PC-3 (cell line): ENCODE results near the gene ENOPH1. TPM values are rescaled to one million over a fixed set of nuclear protein-coding genes. Genes with fewer than 3 reads are reported as not detected.

Source experiments
- ATAC-seq: fragments of 200-7000 bp; cut with Tn5 transposase; 2 replicates; pipeline ENCODE4 v1.9.1; 2020; ENCODE audit warnings: mild to moderate bottlenecking, moderate library complexity
- BruUV-seq: library from RNA; stranded (reverse); fragments of 400-500 nt; replicated peaks from 2 replicates; lab custom pipeline; 2021; lab: Mats Ljungman, UMichigan
- CTCF ChIA-PET: fragments of 300-600 bp; sonication (Branson Sonifier 250); formaldehyde crosslinking; loops from one replicate; lab custom pipeline; 2022; ENCODE audit warnings: antibody characterized with exemption; lab: Charles Lee
- POLR2A ChIA-PET: fragments of 300-600 bp; sonication (Branson Sonifier 250); formaldehyde crosslinking; loops from one replicate; lab custom pipeline; 2022; ENCODE audit warnings: antibody characterized with exemption; ENCODE audit not compliant: unreplicated experiment; lab: Charles Lee
- DNase-seq: peaks from one replicate; pipeline ENCODE4 v3.0.0-alpha.2; 2015
- H2AFZ ChIP-seq: fragments of 300-600 bp; sonication (generic); 2 replicates; pipeline ENCODE4 v1.6.0; 2016; ENCODE audit warnings: antibody characterized with exemption, low read length
- H3F3A ChIP-seq: fragments of 300-600 bp; sonication (generic); one replicate; pipeline ENCODE4 v1.6.0; 2017; ENCODE audit warnings: antibody characterized with exemption, low read length, control low read depth, mild to moderate bottlenecking; ENCODE audit not compliant: unreplicated experiment
- H3K27ac ChIP-seq: fragments of 300-600 bp; sonication (generic); 2 replicates; pipeline ENCODE4 v1.5.1; 2016; ENCODE audit warnings: mild to moderate bottlenecking, low read length
- H3K27me3 ChIP-seq: fragments of 300-600 bp; sonication (generic); 2 replicates; pipeline ENCODE4 v1.6.1; 2016; ENCODE audit warnings: low read length, mixed read lengths
- H3K36me3 ChIP-seq: fragments of 300-600 bp; sonication (generic); 2 replicates; pipeline ENCODE4 v1.6.1; 2016; ENCODE audit warnings: low read depth, mixed run types, low read length, mixed read lengths
- H3K4me1 ChIP-seq: fragments of 300-600 bp; sonication (generic); 2 replicates; pipeline ENCODE4 v1.5.1; 2016; ENCODE audit warnings: low read length; ENCODE audit not compliant: insufficient read depth
- H3K4me2 ChIP-seq: fragments of 300-600 bp; sonication (generic); 2 replicates; pipeline ENCODE4 v1.6.0; 2016; ENCODE audit warnings: low read length
- H3K4me3 ChIP-seq: fragments of 300-600 bp; sonication (generic); 2 replicates; pipeline ENCODE4 v1.5.1; 2016; ENCODE audit warnings: mild to moderate bottlenecking, low read length, mixed read lengths
- H3K79me2 ChIP-seq: fragments of 300-600 bp; sonication (generic); 2 replicates; pipeline ENCODE4 v1.6.1; 2017; ENCODE audit warnings: low read length, mixed read lengths
- H3K9ac ChIP-seq: fragments of 300-600 bp; sonication (generic); 2 replicates; pipeline ENCODE4 v1.6.0; 2016; ENCODE audit warnings: mild to moderate bottlenecking, low read length
- H3K9me2 ChIP-seq: fragments of 300-600 bp; sonication (generic); replicated peaks from 2 replicates; pipeline ENCODE4 v1.6.1; 2016; ENCODE audit warnings: mixed run types, low read length, mixed read lengths
- H3K9me3 ChIP-seq: fragments of 300-600 bp; sonication (generic); 2 replicates; pipeline ENCODE4 v1.6.1; 2016; ENCODE audit warnings: low read length, mixed read lengths
- H4K20me1 ChIP-seq: fragments of 300-600 bp; sonication (generic); 2 replicates; pipeline ENCODE4 v1.6.1; 2016; ENCODE audit warnings: low read length, mixed read lengths
- EZH2 ChIP-seq: fragments of 300-600 bp; sonication (generic); IDR thresholded peaks from one replicate; pipeline ENCODE4 v1.6.1; 2017; ENCODE audit warnings: antibody characterized with exemption, mild to moderate bottlenecking, low read length; ENCODE audit not compliant: unreplicated experiment
- EZH2phosphoT487 ChIP-seq: fragments of 300-600 bp; sonication (generic); IDR thresholded peaks from 2 replicates; pipeline ENCODE4 v1.6.1; 2018; ENCODE audit warnings: mild to moderate bottlenecking, antibody characterized with exemption, low read length, borderline replicate concordance
- intact Hi-C: fragments of 100-400 bp; cut with micrococcal nuclease; formaldehyde crosslinking; loops from 2 replicates; pipeline ENCODE4 v1.9.0; 2023
- total RNA-seq: library from RNA; depleted of rRNA; stranded (reverse); fragments of >200 nt; gene quantifications from 2 replicates; pipeline ENCODE4 v1.2.3, GENCODE V29; 2014
- TF ChIP-seq, protein P1 (sequence below): fragments of 300-600 bp; sonication (generic); conservative IDR thresholded peaks from 2 replicates; pipeline ENCODE4 v1.5.1; 2017; ENCODE audit warnings: antibody characterized with exemption, low read depth, mild to moderate bottlenecking, low read length

The ENOPH1 gene
- total RNA-seq, 1 experiment from 2014 or later: 37.5 TPM

DNA sequence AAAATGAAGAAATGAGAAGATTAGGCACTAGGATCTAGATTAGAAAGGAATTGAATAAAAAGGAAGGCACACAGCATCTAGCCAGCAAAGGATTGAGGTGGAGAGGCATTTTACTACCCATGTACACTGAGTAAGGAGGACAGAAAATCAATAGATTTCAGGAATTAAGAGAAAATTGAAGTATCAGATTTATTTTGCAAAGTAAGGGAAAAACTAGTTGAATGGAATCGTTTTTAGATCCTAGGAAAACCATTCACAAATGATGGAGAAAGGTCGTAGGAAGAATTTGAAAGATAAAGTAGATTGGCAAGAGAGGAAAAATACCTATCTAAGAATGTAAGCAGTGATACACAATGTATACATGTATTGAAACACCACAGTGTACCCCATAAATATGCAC lies 31.3 kb downstream of the ENOPH1 start:
- no peaks in the 10 kb centered on the region for H3K27me3 ChIP-seq
- no peak overlapping the region for H3K9ac ChIP-seq
- no peaks in the 10 kb centered on the region for H3F3A ChIP-seq
- H3K4me1 ChIP-seq: no peaks in the 10 kb centered on the region
- POLR2A ChIA-PET: no interaction called here
- no peaks in the 10 kb centered on the region for H3K9me2 ChIP-seq
- TF ChIP-seq EZH2phosphoT487 (no peak), EZH2 (no peak)
- TF ChIP-seq, protein P1, sequence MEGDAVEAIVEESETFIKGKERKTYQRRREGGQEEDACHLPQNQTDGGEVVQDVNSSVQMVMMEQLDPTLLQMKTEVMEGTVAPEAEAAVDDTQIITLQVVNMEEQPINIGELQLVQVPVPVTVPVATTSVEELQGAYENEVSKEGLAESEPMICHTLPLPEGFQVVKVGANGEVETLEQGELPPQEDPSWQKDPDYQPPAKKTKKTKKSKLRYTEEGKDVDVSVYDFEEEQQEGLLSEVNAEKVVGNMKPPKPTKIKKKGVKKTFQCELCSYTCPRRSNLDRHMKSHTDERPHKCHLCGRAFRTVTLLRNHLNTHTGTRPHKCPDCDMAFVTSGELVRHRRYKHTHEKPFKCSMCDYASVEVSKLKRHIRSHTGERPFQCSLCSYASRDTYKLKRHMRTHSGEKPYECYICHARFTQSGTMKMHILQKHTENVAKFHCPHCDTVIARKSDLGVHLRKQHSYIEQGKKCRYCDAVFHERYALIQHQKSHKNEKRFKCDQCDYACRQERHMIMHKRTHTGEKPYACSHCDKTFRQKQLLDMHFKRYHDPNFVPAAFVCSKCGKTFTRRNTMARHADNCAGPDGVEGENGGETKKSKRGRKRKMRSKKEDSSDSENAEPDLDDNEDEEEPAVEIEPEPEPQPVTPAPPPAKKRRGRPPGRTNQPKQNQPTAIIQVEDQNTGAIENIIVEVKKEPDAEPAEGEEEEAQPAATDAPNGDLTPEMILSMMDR: no peak
- H3K27ac ChIP-seq: no peak overlapping the region
- H3K9me3 ChIP-seq: no peaks in the 10 kb centered on the region
- H3K36me3 ChIP-seq: no peaks in the 10 kb centered on the region; the same call in 1 of the 2 replicates
- H3K4me2 ChIP-seq: no peak overlapping the region
- no TSS peak for BruUV-seq
- CTCF ChIA-PET: interaction anchor here (0.6 to 1.1 kb wide), 2 partner anchors 277 to 380 kb away, joined by 5 to 9 read pairs; no protein-coding TSS in a partner anchor
- H3K4me3 ChIP-seq: no peak overlapping the region
- intact Hi-C loops: loop anchor here (1.0 to 2.0 kb wide), 3 partner anchors 87 to 341 kb away; no protein-coding TSS in a partner anchor
- ATAC-seq (no peak), DNase-seq (no peak)
- H4K20me1 ChIP-seq: no peaks in the 10 kb centered on the region
- no peak overlapping the region for H2AFZ ChIP-seq
- no peaks in the 10 kb centered on the region for H3K79me2 ChIP-seq

DNA sequence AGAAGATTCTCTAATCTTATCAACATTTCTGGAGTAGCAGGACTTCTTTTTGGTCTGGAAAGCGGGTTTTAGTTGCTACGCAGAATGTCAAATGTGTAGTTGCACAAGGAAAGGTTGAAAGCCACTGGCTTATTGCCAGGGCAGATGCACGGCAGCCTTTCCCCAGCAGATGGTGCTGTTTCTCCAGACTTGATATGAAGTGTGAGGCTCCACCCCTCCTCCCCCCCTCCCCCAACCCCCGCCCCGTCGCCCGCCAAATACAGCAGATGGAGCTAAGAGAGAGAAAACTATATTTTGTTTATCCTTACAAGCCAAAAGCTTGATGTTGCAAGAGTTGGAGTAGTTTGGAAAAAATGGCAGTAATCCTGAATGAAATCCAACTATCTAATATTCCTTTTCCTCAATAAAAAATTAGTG lies 32.0 kb downstream of the ENOPH1 start:
- Histone ChIP-seq H3K27me3 (no peaks in the 10 kb centered on the region), H3K9me3 (no peaks in the 10 kb centered on the region), H3K9me2 (no peaks in the 10 kb centered on the region), H3F3A (no peaks in the 10 kb centered on the region), H3K4me2 (no peak overlapping the region), H2AFZ (no peak overlapping the region), H4K20me1 (no peaks in the 10 kb centered on the region), H3K4me3 (no peak overlapping the region), H3K9ac (no peak overlapping the region), H3K27ac (no peak overlapping the region), H3K4me1 (no peaks in the 10 kb centered on the region), H3K79me2 (no peaks in the 10 kb centered on the region), H3K36me3 (peaks cover 5% of the 10 kb centered on the region)
- TF ChIP-seq, protein P1: peak; percentile 54; the same call in 1 of the 2 replicates
- TF ChIP-seq EZH2: no peak
- no peak for TF ChIP-seq EZH2phosphoT487
- POLR2A ChIA-PET: interaction anchor here (0.6 kb wide), 1 partner anchor 1312 kb away, joined by 7 read pairs; no protein-coding TSS in a partner anchor
- BruUV-seq: no TSS peak
- intact Hi-C loops: loop anchor here (1.0 to 2.0 kb wide), 3 partner anchors 88 to 340 kb away; no protein-coding TSS in a partner anchor
- CTCF ChIA-PET: interaction anchor here (0.5 to 1.1 kb wide), 14 partner anchors 9 to 745 kb away, joined by 3 to 10 read pairs (median 4); partner anchors contain the start of gene COPS4
- DNase-seq (peak; percentile 88), ATAC-seq (no peak)

DNA sequence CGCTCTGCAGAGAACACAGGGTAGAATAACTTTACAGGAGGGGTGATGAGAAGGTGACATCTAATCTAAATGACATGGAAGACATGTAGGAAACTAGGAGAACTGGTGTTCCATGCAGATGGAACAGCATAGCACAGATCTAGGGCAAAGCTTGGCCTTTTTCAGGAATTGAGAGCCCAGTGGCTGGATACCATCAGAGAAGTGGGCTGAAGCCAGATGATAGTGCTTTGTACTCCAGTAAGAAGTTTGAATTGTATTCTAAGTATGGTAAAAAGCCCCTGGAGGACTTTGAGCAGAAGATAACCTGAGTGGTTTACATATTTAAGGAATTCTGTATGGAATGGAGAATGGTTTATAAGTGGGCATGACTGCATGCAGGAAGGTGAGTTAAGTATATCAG lies 32.8 kb downstream of the ENOPH1 start:
- Histone ChIP-seq H3K27ac (no peak overlapping the region), H3K9ac (no peak overlapping the region), H3K4me2 (no peak overlapping the region), H3K27me3 (no peaks in the 10 kb centered on the region), H3K36me3 (peaks cover 5% of the 10 kb centered on the region), H3K4me1 (no peaks in the 10 kb centered on the region), H3K9me3 (no peaks in the 10 kb centered on the region), H2AFZ (no peak overlapping the region), H3K4me3 (no peak overlapping the region), H3K9me2 (no peaks in the 10 kb centered on the region), H4K20me1 (no peaks in the 10 kb centered on the region), H3F3A (no peaks in the 10 kb centered on the region), H3K79me2 (no peaks in the 10 kb centered on the region)
- no peak for DNase-seq
- TF ChIP-seq EZH2 (no peak), EZH2phosphoT487 (no peak)
- TF ChIP-seq, protein P1: no peak
- BruUV-seq: no TSS peak
- intact Hi-C loops: loop anchor here (2.0 kb wide), 1 partner anchor 340 kb away; no protein-coding TSS in a partner anchor
- ATAC-seq: no peak
- ChIA-PET CTCF (interaction anchor here (1.1 kb wide), 1 partner anchor 276 kb away, joined by 9 read pairs; no protein-coding TSS in a partner anchor), POLR2A (no interaction called here)
